GM19193 (cell line): ENCODE measurements around the gene MCM9.

ENCODE experiments used
- POLR2A ChIP-seq: IDR thresholded peaks from 4 replicates; pipeline ENCODE4 v1.6.1; 2011; ENCODE audit not compliant: insufficient read depth, insufficient read length; ENCODE audit errors: extremely low read depth

The MCM9 gene

GRCh38 chr6:118890997-118891790, 43.8 kb downstream of the MCM9 start:
- TF ChIP-seq POLR2A, result no peak

GRCh38 chr6:118889163-118889562, 45.8 kb downstream of the MCM9 start:
- no peak for TF ChIP-seq POLR2A

- no peak for TF ChIP-seq POLR2A
Measured at GRCh38 chr6:118886641-118887040, 48.3 kb downstream of the MCM9 start.

GRCh38 chr6:118882314-118882905, 52.5 kb downstream of the MCM9 start:
- TF ChIP-seq POLR2A, result no peak

- no peak for TF ChIP-seq POLR2A
Measured at GRCh38 chr6:118881440-118882313, 53.3 kb downstream of the MCM9 start.

GRCh38 chr6:118877806-118878205, 57.2 kb downstream of the MCM9 start:
- TF ChIP-seq POLR2A, result no peak

- no peak for TF ChIP-seq POLR2A
Measured at GRCh38 chr6:118876814-118877213, 58.1 kb downstream of the MCM9 start.

GRCh38 chr6:118876198-118876597, 58.8 kb downstream of the MCM9 start:
- TF ChIP-seq POLR2A, result no peak

GRCh38 chr6:118875672-118876071, 59.3 kb downstream of the MCM9 start:
- no peak for TF ChIP-seq POLR2A

GRCh38 chr6:118873239-118873638, 61.7 kb downstream of the MCM9 start:
- TF ChIP-seq POLR2A, result no peak

GRCh38 chr6:118872726-118873125, 62.2 kb downstream of the MCM9 start:
- TF ChIP-seq POLR2A, result no peak

GRCh38 chr6:118872318-118872717, 62.6 kb downstream of the MCM9 start:
- TF ChIP-seq POLR2A, result no peak

- no peak for TF ChIP-seq POLR2A
Measured at GRCh38 chr6:118871331-118871730, 63.6 kb downstream of the MCM9 start.

GRCh38 chr6:118869894-118870589, 64.9 kb downstream of the MCM9 start:
- TF ChIP-seq POLR2A, result no peak

- no peak for TF ChIP-seq POLR2A
Measured at GRCh38 chr6:118869350-118869749, 65.6 kb downstream of the MCM9 start.
